GM11168 (cell line): ENCODE measurements around the gene LTK.

Source experiments
- in situ Hi-C: fragments of 300-500 bp; cut with MboI; formaldehyde crosslinking; loops from one replicate; pipeline ENCODE4 v1.12.0; 2022; ENCODE audit warnings: low sequenced_read_pairs; ENCODE audit not compliant: unreplicated experiment

Gene LTK

GRCh38 chr15:41535544-41535943 lies 21.9 kb upstream of the LTK start:
- in situ Hi-C loops: no loop called here

- in situ Hi-C loops: no loop called here
Measured at GRCh38 chr15:41530363-41530956, 16.8 kb upstream of the LTK start.

GRCh38 chr15:41523097-41523496 lies 9.5 kb upstream of the LTK start:
- in situ Hi-C loops: no loop called here

- in situ Hi-C loops: no loop called here
Measured at GRCh38 chr15:41521614-41522013, 8.0 kb upstream of the LTK start.

- in situ Hi-C loops: no loop called here
Measured at GRCh38 chr15:41520636-41521035, 7.0 kb upstream of the LTK start.

GRCh38 chr15:41517895-41518449 lies 4.3 kb upstream of the LTK start:
- in situ Hi-C loops: no loop called here

- in situ Hi-C loops: no loop called here
Measured at GRCh38 chr15:41512940-41513505, 604 bp downstream of the LTK start.

- in situ Hi-C loops: no loop called here
Measured at GRCh38 chr15:41512512-41512939, 1.1 kb downstream of the LTK start.

- in situ Hi-C loops: no loop called here
Measured at GRCh38 chr15:41511899-41512369, 1.7 kb downstream of the LTK start.

- in situ Hi-C loops: no loop called here
Measured at GRCh38 chr15:41511331-41511898, 2.2 kb downstream of the LTK start.

- in situ Hi-C loops: no loop called here
Measured at GRCh38 chr15:41510728-41511127, 2.9 kb downstream of the LTK start.

- in situ Hi-C loops: no loop called here
Measured at GRCh38 chr15:41507820-41508290, 5.8 kb downstream of the LTK start.

GRCh38 chr15:41506796-41507341 lies 6.8 kb downstream of the LTK start:
- in situ Hi-C loops: no loop called here

GRCh38 chr15:41505776-41506175 lies 7.9 kb downstream of the LTK start:
- in situ Hi-C loops: no loop called here

- in situ Hi-C loops: no loop called here
Measured at GRCh38 chr15:41504751-41505492, 8.7 kb downstream of the LTK start.

- in situ Hi-C loops: no loop called here
Measured at GRCh38 chr15:41503669-41504010, 10.0 kb downstream of the LTK start.

GRCh38 chr15:41502795-41503668 lies 10.6 kb downstream of the LTK start:
- in situ Hi-C loops: no loop called here

- in situ Hi-C loops: no loop called here
Measured at GRCh38 chr15:41501931-41502794, 11.5 kb downstream of the LTK start.
